WTC11 (cell line): ENCODE measurements around the gene TM9SF1. TPM values are rescaled to one million over a fixed set of nuclear protein-coding genes. Genes with fewer than 3 reads are reported as not detected.

ENCODE experiments used
- ATAC-seq: fragments of 200-7000 bp; cut with Tn5 transposase; 2 replicates; pipeline ENCODE4 v1.10.0; 2021; ENCODE audit warnings: mild to moderate bottlenecking, moderate library complexity
- CTCF ChIA-PET: fragments of 300-600 bp; sonication (Branson Sonifier 250); formaldehyde crosslinking; loops from one replicate; lab custom pipeline; 2021; ENCODE audit warnings: antibody characterized with exemption; lab: Charles Lee
- POLR2A ChIA-PET: fragments of 350-600 bp; sonication (Branson Sonifier 250); formaldehyde crosslinking; loops from one replicate; lab custom pipeline; 2021; ENCODE audit warnings: antibody characterized with exemption; lab: Charles Lee
- DNase-seq: peaks from one replicate; pipeline ENCODE4 v3.0.0; 2021; ENCODE audit warnings: low spot score
- H3K27ac Mint-ChIP-seq: 2 replicates; pipeline ENCODE4 v1.8.0; 2021; ENCODE audit warnings: mixed read lengths
- H3K27me3 Mint-ChIP-seq: 2 replicates; pipeline ENCODE4 v1.8.0; 2021; ENCODE audit warnings: low read depth, mild to moderate bottlenecking, moderate library complexity, mixed read lengths
- H3K36me3 Mint-ChIP-seq: 2 replicates; pipeline ENCODE4 v1.8.0; 2021; ENCODE audit warnings: mixed read lengths
- H3K4me1 Mint-ChIP-seq: 2 replicates; pipeline ENCODE4 v1.8.0; 2022; ENCODE audit warnings: mixed read lengths
- H3K4me3 Mint-ChIP-seq: 2 replicates; pipeline ENCODE4 v1.8.0; 2021; ENCODE audit warnings: mild to moderate bottlenecking, moderate library complexity, mixed read lengths
- H3K9me3 Mint-ChIP-seq: 2 replicates; pipeline ENCODE4 v1.8.0; 2021; ENCODE audit warnings: mixed read lengths
- ARID4B ChIP-seq: sonication (generic); formaldehyde crosslinking; IDR thresholded peaks from 2 replicates; pipeline ENCODE4 v1.8.0; 2023; ENCODE audit warnings: missing genetic modification reagents, mild to moderate bottlenecking, borderline replicate concordance
- CBFB ChIP-seq: sonication (generic); formaldehyde crosslinking; IDR thresholded peaks from 2 replicates; pipeline ENCODE4 v1.8.1; 2022; ENCODE audit warnings: mild to moderate bottlenecking, low read depth, missing genetic modification reagents
- E2F4 ChIP-seq: sonication (generic); formaldehyde crosslinking; IDR thresholded peaks from 2 replicates; pipeline ENCODE4 v1.8.1; 2022; ENCODE audit warnings: low read depth, mild to moderate bottlenecking, moderate library complexity, missing genetic modification reagents, borderline replicate concordance
- E2F5 ChIP-seq: sonication (generic); formaldehyde crosslinking; IDR thresholded peaks from 2 replicates; pipeline ENCODE4 v1.8.1; 2022; ENCODE audit warnings: mild to moderate bottlenecking, moderate library complexity, missing genetic modification reagents
- ESRRA ChIP-seq: sonication (generic); formaldehyde crosslinking; IDR thresholded peaks from 2 replicates; pipeline ENCODE4 v1.8.1; 2022; ENCODE audit warnings: mild to moderate bottlenecking, missing genetic modification reagents, borderline replicate concordance
- ETV6 ChIP-seq: sonication (generic); formaldehyde crosslinking; IDR thresholded peaks from 2 replicates; pipeline ENCODE4 v1.8.1; 2022; ENCODE audit warnings: mild to moderate bottlenecking, missing genetic modification reagents
- FOXP4 ChIP-seq: sonication (generic); formaldehyde crosslinking; IDR thresholded peaks from 2 replicates; pipeline ENCODE4 v1.8.0; 2022; ENCODE audit warnings: mild to moderate bottlenecking, missing genetic modification reagents
- GABPB1 ChIP-seq: sonication (generic); formaldehyde crosslinking; IDR thresholded peaks from 2 replicates; pipeline ENCODE4 v1.8.1; 2023; ENCODE audit warnings: mild to moderate bottlenecking, missing genetic modification reagents
- HMGXB4 ChIP-seq: sonication (generic); formaldehyde crosslinking; IDR thresholded peaks from 2 replicates; pipeline ENCODE4 v1.8.1; 2023; ENCODE audit warnings: mild to moderate bottlenecking, moderate library complexity, missing genetic modification reagents
- IRF2 ChIP-seq: sonication (generic); formaldehyde crosslinking; IDR thresholded peaks from 2 replicates; pipeline ENCODE4 v1.8.0; 2022; ENCODE audit warnings: low read depth, missing genetic modification reagents, borderline replicate concordance
- KAT7 ChIP-seq: sonication (generic); formaldehyde crosslinking; IDR thresholded peaks from 2 replicates; pipeline ENCODE4 v1.8.1; 2023; ENCODE audit warnings: missing genetic modification reagents, mild to moderate bottlenecking, borderline replicate concordance
- MAX ChIP-seq: sonication (generic); formaldehyde crosslinking; IDR thresholded peaks from 2 replicates; pipeline ENCODE4 v1.8.0; 2022; ENCODE audit warnings: mild to moderate bottlenecking, missing genetic modification reagents
- NFE2L1 ChIP-seq: sonication (generic); formaldehyde crosslinking; IDR thresholded peaks from 2 replicates; pipeline ENCODE4 v1.8.1; 2023; ENCODE audit warnings: missing genetic modification reagents
- NFYB ChIP-seq: sonication (generic); formaldehyde crosslinking; conservative IDR thresholded peaks from 2 replicates; pipeline ENCODE4 v1.8.0; 2022; ENCODE audit warnings: low read depth, missing genetic modification reagents
- RORB ChIP-seq: fragments of 250-450 bp; sonication (Bioruptor Pico); IDR thresholded peaks from 2 replicates; pipeline ENCODE4 v1.9.0; 2021; ENCODE audit warnings: mild to moderate bottlenecking
- SMAD4 ChIP-seq: sonication (generic); formaldehyde crosslinking; IDR thresholded peaks from 2 replicates; pipeline ENCODE4 v1.8.0; 2022; ENCODE audit warnings: mild to moderate bottlenecking, missing genetic modification reagents
- TCF7 ChIP-seq: sonication (generic); formaldehyde crosslinking; IDR thresholded peaks from 2 replicates; pipeline ENCODE4 v1.8.0; 2022; ENCODE audit warnings: mild to moderate bottlenecking, low read depth, missing genetic modification reagents, moderate library complexity
- ZNF138 ChIP-seq: sonication (generic); formaldehyde crosslinking; conservative IDR thresholded peaks from 2 replicates; pipeline ENCODE4 v1.8.1; 2022; ENCODE audit warnings: mild to moderate bottlenecking, moderate library complexity, missing genetic modification reagents
- ZNF396 ChIP-seq: fragments of 250-450 bp; sonication (Bioruptor Pico); IDR thresholded peaks from 2 replicates; pipeline ENCODE4 v1.8.0; 2021; ENCODE audit warnings: mild to moderate bottlenecking, moderate library complexity, borderline replicate concordance
- ZNF532 ChIP-seq: fragments of 250-450 bp; sonication (Bioruptor Pico); IDR thresholded peaks from 2 replicates; pipeline ENCODE4 v1.9.0; 2021; ENCODE audit warnings: mild to moderate bottlenecking, borderline replicate concordance
- total RNA-seq: library from RNA; stranded (reverse); gene quantifications from 3 replicates; pipeline ENCODE4 v1.2.3, GENCODE V29; 2021

Gene TM9SF1
- total RNA-seq, 1 experiment from 2014 or later = 27.9 TPM

GRCh38 chr14:24141097-24141880 lies 54.0 kb downstream of the TM9SF1 start, which contains the start of gene EMC9:
TSS of gene EMC9 (minus strand) at chr14:24141591. CDS start at chr14:24141304, 287 bp downstream.
- Mint-ChIP-seq H3K4me3 (peak within 1 kb of the TSS; percentile 95), H3K4me1 (peaks cover 35% of the 10 kb centered on the region), H3K9me3 (no peaks in the 10 kb centered on the region), H3K27ac (peak within 1 kb of the TSS; percentile 99), H3K27me3 (no peaks in the 10 kb centered on the region), H3K36me3 (peaks cover 42% of the 10 kb centered on the region)
- ATAC-seq (peak; percentile 89), DNase-seq (peak; percentile 100)
- ChIA-PET POLR2A (interaction anchor here (0.6 to 2.1 kb wide), 12 partner anchors 10 to 603 kb away, joined by 3 to 24 read pairs (median 4); partner anchors contain the start of genes CARMIL3, CHMP4A, DCAF11 and IRF9), CTCF (interaction anchor here (0.6 to 2.3 kb wide), 14 partner anchors 20 to 586 kb away, joined by 3 to 26 read pairs (median 5); partner anchors contain the start of genes CIDEB, DCAF11, IRF9 and NRL)
- peak; percentile 90 for TF ChIP-seq NFYB (CRISPR knock-in tag)
- peak; percentile 18; the same call in 1 of the 2 replicates for TF ChIP-seq ETV6 (CRISPR knock-in tag)
- 0 out of 2 replicates have a peak, but pooled peaks have one; percentile 59 for TF ChIP-seq ZNF138 (CRISPR knock-in tag)
- no peak for TF ChIP-seq ZNF532
- no peak for TF ChIP-seq CBFB (CRISPR knock-in tag)
- peak; percentile 29; the same call in 1 of the 2 replicates for TF ChIP-seq IRF2 (CRISPR knock-in tag)
- peak; percentile 84; the same call in 1 of the 2 replicates for TF ChIP-seq HMGXB4 (CRISPR knock-in tag)
- TF ChIP-seq KAT7 (CRISPR knock-in tag) = no peak
- TF ChIP-seq NFE2L1 (CRISPR knock-in tag) = peak; percentile 71
- no peak for TF ChIP-seq SMAD4 (CRISPR knock-in tag)
- peak; percentile 73; the same call in 1 of the 2 replicates for TF ChIP-seq MAX (CRISPR knock-in tag)
- TF ChIP-seq E2F4 (CRISPR knock-in tag) = 0 out of 2 replicates have a peak, but pooled peaks have one; percentile 53
- TF ChIP-seq ESRRA (CRISPR knock-in tag) = 0 out of 2 replicates have a peak, but pooled peaks have one; percentile 39
- TF ChIP-seq FOXP4 = no peak; the same call in 1 of the 2 replicates
- no peak; the same call in 1 of the 2 replicates for TF ChIP-seq ARID4B
- TF ChIP-seq TCF7 (CRISPR knock-in tag) = 0 out of 2 replicates have a peak, but pooled peaks have one; percentile 37
- TF ChIP-seq ZNF396 (CRISPR knock-in tag) = no peak
- peak; percentile 84 for TF ChIP-seq E2F5 (CRISPR knock-in tag)
- TF ChIP-seq RORB = no peak
- peak; percentile 74 for TF ChIP-seq GABPB1 (CRISPR knock-in tag)
